ENCODE data around the gene HOXD4.

Gene HOXD4

DNA sequence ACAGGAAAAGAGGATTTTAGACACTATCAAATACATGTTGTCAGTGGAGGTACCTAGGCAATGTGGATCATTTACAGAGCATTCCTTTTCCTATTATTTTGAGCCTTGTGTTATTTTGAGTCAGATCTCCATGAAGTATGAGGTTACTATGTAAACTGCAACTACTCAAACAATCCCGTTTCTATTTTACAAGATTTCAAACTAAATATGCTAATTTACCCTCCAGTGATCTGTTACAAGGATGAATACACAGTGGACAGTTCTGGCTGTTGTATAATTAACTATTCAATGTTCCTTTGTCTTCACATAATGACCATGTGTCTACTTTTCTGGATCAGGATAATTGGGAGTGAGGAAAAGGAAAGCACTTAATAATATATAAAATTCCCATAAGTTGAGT lies 41.7 kb downstream of the HOXD4 start:
- DNase-seq: no peak

DNA sequence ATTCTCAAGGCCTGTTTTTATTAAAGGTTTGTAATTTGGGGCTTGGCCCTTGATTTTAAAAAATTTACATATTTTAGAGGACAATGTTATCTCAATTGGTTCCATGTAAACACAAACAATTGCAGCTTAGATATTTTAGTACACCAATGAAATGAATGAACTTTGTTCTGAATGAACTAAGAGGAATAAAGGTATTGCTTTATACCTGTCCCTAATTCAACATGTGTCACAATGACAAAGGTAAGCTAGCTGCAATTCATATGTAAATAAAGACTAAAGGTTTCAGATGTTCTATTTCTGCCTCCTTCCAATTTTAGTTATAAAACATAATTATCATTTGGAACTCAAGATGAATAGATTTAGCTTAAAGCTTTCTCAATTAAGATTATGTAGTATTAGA lies 48.6 kb downstream of the HOXD4 start:
- DNase-seq: no peak

DNA sequence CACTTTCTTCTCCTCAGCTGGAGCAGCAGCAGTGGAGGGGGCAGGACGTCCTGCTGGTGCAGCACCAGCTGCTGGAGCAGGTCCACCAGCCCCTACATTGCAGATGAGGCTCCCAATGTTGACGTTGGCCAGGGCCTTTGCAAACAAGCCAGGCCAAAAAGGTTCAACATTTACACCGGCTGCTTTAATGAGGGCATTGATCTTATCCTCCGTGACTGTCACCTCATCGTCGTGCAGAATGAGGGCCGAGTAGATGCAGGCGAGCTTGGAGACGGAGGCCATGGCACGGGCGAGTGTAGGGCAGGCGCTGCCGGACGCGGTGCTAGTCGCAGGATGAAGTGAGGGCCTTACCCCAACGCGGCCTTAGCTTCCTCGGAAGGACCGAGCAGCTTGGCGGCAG lies 49.6 kb downstream of the HOXD4 start:
- DNase-seq: no peak

DNA sequence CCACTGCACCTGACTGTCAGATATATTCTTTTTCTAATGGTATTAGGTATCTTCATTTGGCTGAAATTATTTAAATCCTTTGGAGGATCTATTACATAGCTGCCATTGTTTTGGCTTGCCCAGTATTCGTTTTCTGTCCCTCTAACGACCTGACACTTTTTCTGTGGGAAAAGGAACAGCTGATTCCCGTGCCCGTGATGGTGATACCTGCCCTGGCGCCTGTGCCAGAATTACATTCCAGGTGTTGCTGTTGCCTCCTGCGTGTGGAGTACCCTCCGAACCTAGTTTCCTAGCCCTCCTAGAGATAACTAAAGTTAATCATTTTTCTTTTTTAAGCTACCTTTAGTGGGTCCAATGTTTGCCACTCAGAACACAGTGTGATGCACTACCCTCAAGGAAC lies 51.1 kb downstream of the HOXD4 start:
- no peak for DNase-seq
